GM12872 (cell line): ENCODE results near the gene UBE2J1.

Source experiments
- CTCF ChIP-seq: IDR thresholded peaks from 3 replicates; pipeline ENCODE4 v1.5.1; 2011; ENCODE audit warnings: low read depth, mild to moderate bottlenecking, low read length, moderate library complexity; ENCODE audit not compliant: insufficient read depth

UBE2J1 gene

GRCh38 chr6:89281779-89282246, 70.7 kb downstream of the UBE2J1 start:
- TF ChIP-seq CTCF: peak; percentile 97

DNA sequence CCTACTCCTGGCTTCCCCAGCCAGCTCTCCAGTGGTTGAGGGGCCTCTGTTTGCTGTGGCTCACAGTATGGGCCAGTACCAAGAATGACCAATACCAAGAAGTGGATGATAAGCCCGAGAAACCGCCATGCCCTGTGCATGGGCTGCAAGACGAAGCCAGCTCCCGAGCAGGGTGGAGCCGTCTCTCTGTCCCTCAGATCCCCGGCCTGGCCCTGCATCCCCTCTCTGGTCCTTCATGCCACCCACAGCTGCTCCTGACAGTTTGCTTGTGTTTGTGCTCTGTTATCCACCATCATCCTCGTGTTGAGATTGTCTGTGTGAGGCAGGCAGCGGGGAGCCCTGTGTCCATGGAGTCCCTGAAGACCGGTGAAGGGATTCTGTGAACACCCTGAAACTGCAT, 73.6 kb downstream of the UBE2J1 start:
- no peak for TF ChIP-seq CTCF
